OCI-LY7 (cell line): ENCODE measurements around the gene DRP2. TPM values are rescaled to one million over a fixed set of nuclear protein-coding genes. Genes with fewer than 3 reads are reported as not detected.

ENCODE experiments used
- BruUV-seq: library from RNA; stranded (reverse); fragments of 400-500 nt; replicated peaks from 2 replicates; lab custom pipeline; 2021; lab: Mats Ljungman, UMichigan
- CTCF ChIA-PET: fragments of 300-600 bp; sonication (Branson Sonifier 250); formaldehyde crosslinking; loops from one replicate; lab custom pipeline; 2022; ENCODE audit warnings: antibody characterized with exemption; ENCODE audit not compliant: unreplicated experiment; lab: Charles Lee
- POLR2A ChIA-PET: fragments of 300-600 bp; sonication (Branson Sonifier 250); formaldehyde crosslinking; loops from one replicate; lab custom pipeline; 2022; ENCODE audit warnings: antibody characterized with exemption; lab: Charles Lee
- DNase-seq: peaks from one replicate; pipeline ENCODE4 v3.0.0-alpha.2; 2015; ENCODE audit warnings: low spot score
- H2AFZ ChIP-seq: fragments of 200-600 bp; sonication (generic), shearing (Covaris generic); 2 replicates; pipeline ENCODE4 v1.6.1; 2014; ENCODE audit warnings: mild to moderate bottlenecking, antibody characterized with exemption, low read length, moderate library complexity
- H3K27ac ChIP-seq: fragments of 200-600 bp; sonication (generic); 2 replicates; pipeline ENCODE4 v1.5.1; 2014; ENCODE audit warnings: mixed run types, low read depth, mild to moderate bottlenecking, moderate library complexity, low read length, inconsistent platforms; ENCODE audit not compliant: poor library complexity, severe bottlenecking
- H3K36me3 ChIP-seq: fragments of 200-600 bp; sonication (generic); 2 replicates; pipeline ENCODE4 v1.6.1; 2014; ENCODE audit warnings: mild to moderate bottlenecking, antibody characterized with exemption, low read length, moderate library complexity, mixed read lengths; ENCODE audit not compliant: insufficient read depth
- H3K4me1 ChIP-seq: fragments of 200-600 bp; sonication (generic); 2 replicates; pipeline ENCODE4 v1.5.1; 2014; ENCODE audit warnings: mild to moderate bottlenecking, low read length; ENCODE audit not compliant: insufficient read depth, poor library complexity, severe bottlenecking
- H3K4me2 ChIP-seq: fragments of 200-600 bp; sonication (generic); 2 replicates; pipeline ENCODE4 v1.6.1; 2014; ENCODE audit warnings: mild to moderate bottlenecking, low read length
- H3K4me3 ChIP-seq: fragments of 200-600 bp; sonication (generic); 2 replicates; pipeline ENCODE4 v1.5.1; 2014; ENCODE audit warnings: mild to moderate bottlenecking, low read depth, low read length; ENCODE audit not compliant: poor library complexity, severe bottlenecking
- H3K79me2 ChIP-seq: fragments of 200-600 bp; sonication (generic); 2 replicates; pipeline ENCODE4 v1.6.1; 2016; ENCODE audit warnings: low read depth, mild to moderate bottlenecking, low read length, moderate library complexity, mixed read lengths; ENCODE audit not compliant: insufficient read depth
- H3K9me2 ChIP-seq: fragments of 200-600 bp; sonication (generic); 2 replicates; pipeline ENCODE4 v1.6.1; 2016; ENCODE audit warnings: mild to moderate bottlenecking, low read length, mixed read lengths; ENCODE audit not compliant: insufficient read depth
- H3K9me3 ChIP-seq: fragments of 200-600 bp; sonication (generic); 2 replicates; pipeline ENCODE4 v1.6.1; 2014; ENCODE audit warnings: mild to moderate bottlenecking, mixed run types, low read length, mixed read lengths
- H4K20me1 ChIP-seq: fragments of 200-600 bp; sonication (generic); 2 replicates; pipeline ENCODE4 v1.6.1; 2014; ENCODE audit warnings: mild to moderate bottlenecking, antibody characterized with exemption, low read length, moderate library complexity, mixed read lengths; ENCODE audit not compliant: insufficient read depth
- EZH2phosphoT487 ChIP-seq: fragments of 200-600 bp; sonication (generic); IDR thresholded peaks from 2 replicates; pipeline ENCODE4 v1.6.1; 2018; ENCODE audit warnings: low read depth, borderline replicate concordance, mild to moderate bottlenecking, mixed run types, antibody characterized with exemption, low read length, moderate library complexity, mixed read lengths
- intact Hi-C: fragments of 100-400 bp; cut with micrococcal nuclease; formaldehyde crosslinking; loops from one replicate; pipeline ENCODE4 v1.10.0; 2022; ENCODE audit not compliant: unreplicated experiment
- total RNA-seq, 2 experiments: library from RNA; depleted of rRNA in 1 of 2; stranded (reverse); fragments of >200 nt in 1 of 2; shearing (Covaris generic) in 1 of 2; gene quantifications; 2 replicates each; pipeline ENCODE4 v1.2.3, GENCODE V29; 2014 to 2022
- TF ChIP-seq, protein P1 (sequence below): fragments of 200-600 bp; sonication (generic); conservative IDR thresholded peaks from 2 replicates; pipeline ENCODE4 v1.5.1; 2014; ENCODE audit warnings: mild to moderate bottlenecking, antibody characterized with exemption, low read length, moderate library complexity, mixed read lengths

The DRP2 gene
- total RNA-seq, 2 experiments from 2014 or later = 0.82 to 0.93 TPM

DNA sequence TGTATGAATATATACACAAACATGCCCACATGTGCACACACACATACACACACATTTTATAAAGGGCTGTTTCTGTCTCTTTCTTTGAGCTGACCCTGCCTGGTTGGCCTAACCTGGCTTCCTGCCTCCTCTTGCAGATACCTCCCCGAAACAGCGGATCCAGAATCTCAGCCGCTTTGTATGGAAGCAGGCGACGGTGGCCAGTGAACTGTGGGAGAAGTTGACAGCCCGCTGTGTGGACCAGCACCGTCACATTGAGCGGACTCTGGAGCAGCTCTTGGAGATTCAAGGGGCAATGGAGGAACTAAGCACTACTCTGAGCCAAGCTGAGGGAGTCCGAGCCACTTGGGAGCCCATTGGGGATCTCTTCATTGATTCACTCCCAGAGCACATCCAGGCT is 21.9 kb downstream of the DRP2 start:
- Histone ChIP-seq H3K4me1 (no peaks in the 10 kb centered on the region), H3K4me3 (no peak overlapping the region), H3K9me2 (no peaks in the 10 kb centered on the region), H3K4me2 (no peak overlapping the region), H3K36me3 (no peaks in the 10 kb centered on the region), H3K79me2 (no peaks in the 10 kb centered on the region), H4K20me1 (no peaks in the 10 kb centered on the region), H3K27ac (no peak overlapping the region), H2AFZ (no peak overlapping the region), H3K9me3 (no peaks in the 10 kb centered on the region)
- no peak for DNase-seq
- no peak for TF ChIP-seq EZH2phosphoT487
- TF ChIP-seq, protein P1, sequence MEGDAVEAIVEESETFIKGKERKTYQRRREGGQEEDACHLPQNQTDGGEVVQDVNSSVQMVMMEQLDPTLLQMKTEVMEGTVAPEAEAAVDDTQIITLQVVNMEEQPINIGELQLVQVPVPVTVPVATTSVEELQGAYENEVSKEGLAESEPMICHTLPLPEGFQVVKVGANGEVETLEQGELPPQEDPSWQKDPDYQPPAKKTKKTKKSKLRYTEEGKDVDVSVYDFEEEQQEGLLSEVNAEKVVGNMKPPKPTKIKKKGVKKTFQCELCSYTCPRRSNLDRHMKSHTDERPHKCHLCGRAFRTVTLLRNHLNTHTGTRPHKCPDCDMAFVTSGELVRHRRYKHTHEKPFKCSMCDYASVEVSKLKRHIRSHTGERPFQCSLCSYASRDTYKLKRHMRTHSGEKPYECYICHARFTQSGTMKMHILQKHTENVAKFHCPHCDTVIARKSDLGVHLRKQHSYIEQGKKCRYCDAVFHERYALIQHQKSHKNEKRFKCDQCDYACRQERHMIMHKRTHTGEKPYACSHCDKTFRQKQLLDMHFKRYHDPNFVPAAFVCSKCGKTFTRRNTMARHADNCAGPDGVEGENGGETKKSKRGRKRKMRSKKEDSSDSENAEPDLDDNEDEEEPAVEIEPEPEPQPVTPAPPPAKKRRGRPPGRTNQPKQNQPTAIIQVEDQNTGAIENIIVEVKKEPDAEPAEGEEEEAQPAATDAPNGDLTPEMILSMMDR = no peak
- ChIA-PET CTCF (no interaction called here), POLR2A (no interaction called here)
- no TSS peak for BruUV-seq
- intact Hi-C loops = no loop called here

GRCh38 chrX:101252634-101253033 is 33.0 kb downstream of the DRP2 start:
- H3K4me2 ChIP-seq = no peak overlapping the region
- H3K4me1 ChIP-seq = no peaks in the 10 kb centered on the region
- POLR2A ChIA-PET = interaction anchor here (0.7 kb wide), 1 partner anchor 17 kb away, joined by 5 read pairs; no protein-coding TSS in a partner anchor
- no peak for DNase-seq
- H3K36me3 ChIP-seq = no peaks in the 10 kb centered on the region
- no peak overlapping the region for H3K4me3 ChIP-seq
- no TSS peak for BruUV-seq
- no peak for TF ChIP-seq EZH2phosphoT487
- TF ChIP-seq, protein P1 = no peak
- H3K27ac ChIP-seq = no peak overlapping the region
- H2AFZ ChIP-seq = no peak overlapping the region
- H4K20me1 ChIP-seq = no peaks in the 10 kb centered on the region
- CTCF ChIA-PET = no interaction called here
- no peaks in the 10 kb centered on the region for H3K9me2 ChIP-seq
- no peaks in the 10 kb centered on the region for H3K9me3 ChIP-seq
- H3K79me2 ChIP-seq = no peaks in the 10 kb centered on the region
- intact Hi-C loops = no loop called here

GRCh38 chrX:101257448-101258258 is 38.1 kb downstream of the DRP2 start:
- ChIA-PET POLR2A (no interaction called here), CTCF (no interaction called here)
- H2AFZ ChIP-seq = no peak overlapping the region
- peak; percentile 22 for DNase-seq
- H3K4me2 ChIP-seq = no peak overlapping the region
- H3K4me1 ChIP-seq = no peaks in the 10 kb centered on the region
- BruUV-seq = no TSS peak
- no peaks in the 10 kb centered on the region for H3K9me2 ChIP-seq
- no peak overlapping the region for H3K4me3 ChIP-seq
- no peak overlapping the region for H3K27ac ChIP-seq
- no peaks in the 10 kb centered on the region for H3K36me3 ChIP-seq
- no peaks in the 10 kb centered on the region for H3K79me2 ChIP-seq
- H4K20me1 ChIP-seq = no peaks in the 10 kb centered on the region
- TF ChIP-seq, protein P1 = no peak
- no peak for TF ChIP-seq EZH2phosphoT487
- intact Hi-C loops = no loop called here
- no peaks in the 10 kb centered on the region for H3K9me3 ChIP-seq
